Skeletal muscle tissue (tissue), 4 donors: ENCODE data around the gene MAGEB4. TPM values are rescaled to one million over a fixed set of nuclear protein-coding genes. Genes with fewer than 3 reads are reported as not detected.
"Not testable (repeated sequence)": the region's sequence is repeated elsewhere in the genome, so short reads cannot be mapped to it uniquely, and the experiment has no call there.

Experiments
- H3K27ac ChIP-seq: one replicate; pipeline ENCODE4 v1.7.0; 2013; ENCODE audit warnings: mild to moderate bottlenecking, low read depth, low read length, inconsistent platforms
- H3K27me3 ChIP-seq, 3 donors: one replicate each; pipeline ENCODE4 v1.7.0; 2013; ENCODE audit warnings: low read length in 3 of 3; ENCODE audit not compliant: control insufficient read depth in 3 of 3, insufficient read depth in 3 of 3
- H3K36me3 ChIP-seq, 3 donors: one replicate each; pipeline ENCODE4 v1.7.0; 2013; ENCODE audit warnings: low read length in 3 of 3; ENCODE audit not compliant: control insufficient read depth in 3 of 3, insufficient read depth in 3 of 3
- H3K4me1 ChIP-seq, 3 donors: one replicate each; pipeline ENCODE4 v1.7.0; 2013; ENCODE audit warnings: low read length in 3 of 3, mild to moderate bottlenecking in 3 of 3; ENCODE audit not compliant: control insufficient read depth in 3 of 3, insufficient read depth in 3 of 3
- H3K4me3 ChIP-seq, 3 donors: one replicate each; pipeline ENCODE4 v1.7.0; 2013; ENCODE audit warnings: low read length in 3 of 3
- H3K9ac ChIP-seq, 3 donors: one replicate each; pipeline ENCODE4 v1.7.0; 2013; ENCODE audit warnings: low read length in 3 of 3, mild to moderate bottlenecking in 3 of 3, moderate library complexity in 2 of 3, low read depth in 1 of 3
- H3K9me3 ChIP-seq, 3 donors: one replicate each; pipeline ENCODE4 v1.7.0; 2013; ENCODE audit warnings: low read length in 3 of 3; ENCODE audit not compliant: control insufficient read depth in 3 of 3
- total RNA-seq: library from RNA; depleted of rRNA; stranded (reverse); fragments of >200 nt; gene quantifications from one replicate; pipeline ENCODE4 v1.2.3, GENCODE V29; 2014
- donor health status: Osteomylitis.

Gene MAGEB4, protein sequence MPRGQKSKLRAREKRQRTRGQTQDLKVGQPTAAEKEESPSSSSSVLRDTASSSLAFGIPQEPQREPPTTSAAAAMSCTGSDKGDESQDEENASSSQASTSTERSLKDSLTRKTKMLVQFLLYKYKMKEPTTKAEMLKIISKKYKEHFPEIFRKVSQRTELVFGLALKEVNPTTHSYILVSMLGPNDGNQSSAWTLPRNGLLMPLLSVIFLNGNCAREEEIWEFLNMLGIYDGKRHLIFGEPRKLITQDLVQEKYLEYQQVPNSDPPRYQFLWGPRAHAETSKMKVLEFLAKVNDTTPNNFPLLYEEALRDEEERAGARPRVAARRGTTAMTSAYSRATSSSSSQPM
- total RNA-seq = not detected

DNA sequence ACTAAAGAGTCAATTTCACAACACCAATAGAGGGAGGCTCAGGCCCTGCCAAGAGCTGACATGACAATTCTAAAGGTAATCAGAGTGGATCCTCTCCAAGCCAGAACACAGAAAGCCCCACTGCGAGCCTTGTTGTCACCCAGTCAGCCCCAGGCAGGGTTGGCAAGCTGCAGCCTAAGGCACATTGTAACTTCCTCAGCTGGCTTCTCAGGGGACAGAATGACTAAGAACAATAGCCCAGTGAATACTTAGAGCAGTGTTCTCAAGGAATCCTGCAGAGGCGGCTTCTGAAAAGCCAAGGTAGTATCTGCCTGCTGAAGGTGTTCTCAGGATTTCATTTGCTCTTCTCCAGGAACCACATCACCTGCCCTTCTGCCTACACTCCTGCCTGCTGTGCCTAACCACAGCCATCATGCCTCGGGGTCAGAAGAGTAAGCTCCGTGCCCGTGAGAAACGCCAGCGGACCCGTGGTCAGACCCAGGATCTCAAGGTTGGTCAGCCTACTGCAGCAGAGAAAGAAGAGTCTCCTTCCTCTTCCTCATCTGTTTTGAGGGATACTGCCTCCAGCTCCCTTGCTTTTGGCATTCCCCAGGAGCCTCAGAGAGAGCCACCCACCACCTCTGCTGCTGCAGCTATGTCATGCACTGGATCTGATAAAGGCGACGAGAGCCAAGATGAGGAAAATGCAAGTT, at the start of gene MAGEB4:
TSS of gene MAGEB4 (plus strand) at position 277 of the 692 bp plus-strand sequence. CDS start at position 413, 136 bp downstream.
- Histone ChIP-seq H3K27ac (no peak within 1 kb of the TSS), H3K9me3 (no peaks in the 10 kb centered on the region), H3K4me1 (no peaks in the 10 kb centered on the region), H3K27me3 (no peaks in the 10 kb centered on the region), H3K4me3 (no peak within 1 kb of the TSS), H3K36me3 (no peaks in the 10 kb centered on the region), H3K9ac (no peak within 1 kb of the TSS)

DNA sequence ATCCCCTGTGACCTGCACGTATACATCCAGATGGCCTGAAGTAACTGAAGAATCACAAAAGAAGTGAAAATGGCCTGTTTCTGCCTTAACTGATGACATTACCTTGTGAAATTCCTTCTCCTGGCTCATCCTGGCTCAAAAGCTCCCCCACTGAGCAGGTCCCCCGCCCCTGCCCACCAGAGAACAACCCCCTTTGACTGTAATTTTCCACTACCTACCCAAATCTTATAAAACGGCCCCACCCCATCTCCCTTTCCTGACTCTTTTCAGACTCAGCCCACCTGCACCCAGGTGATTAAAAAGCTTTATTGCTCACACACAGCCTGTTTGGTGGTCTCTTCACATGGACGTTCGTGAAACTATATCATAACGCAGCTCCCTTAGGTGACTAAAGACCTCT, 47.9 kb upstream of the MAGEB4 start:
- not testable (repeated sequence) for H3K9ac ChIP-seq, H3K4me1 ChIP-seq, H3K4me3 ChIP-seq, H3K9me3 ChIP-seq, H3K27me3 ChIP-seq, H3K27ac ChIP-seq, H3K36me3 ChIP-seq

DNA sequence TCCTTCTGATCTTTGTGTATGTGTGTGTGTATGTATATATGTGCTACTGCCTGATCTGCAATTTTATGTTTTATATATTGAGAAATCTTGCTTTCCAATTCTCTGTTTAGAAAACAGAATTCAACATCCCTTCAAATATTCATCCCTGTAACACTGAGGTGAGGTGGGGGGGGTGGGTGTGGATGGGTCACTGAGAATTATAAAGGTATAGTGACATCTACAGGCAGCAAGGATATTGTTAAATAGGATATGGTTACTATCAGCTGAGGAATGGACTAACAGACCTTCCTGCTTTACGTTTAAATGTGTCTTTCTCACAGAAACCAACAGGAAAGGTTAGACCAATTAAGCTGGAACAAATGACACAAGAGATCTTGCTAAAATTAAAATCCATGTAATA, 45.5 kb upstream of the MAGEB4 start:
- Histone ChIP-seq H3K4me1 (no peaks in the 10 kb centered on the region), H3K27ac (no peak overlapping the region), H3K27me3 (no peaks in the 10 kb centered on the region), H3K9me3 (no peaks in the 10 kb centered on the region), H3K9ac (no peak overlapping the region), H3K4me3 (no peak overlapping the region), H3K36me3 (no peaks in the 10 kb centered on the region)

DNA sequence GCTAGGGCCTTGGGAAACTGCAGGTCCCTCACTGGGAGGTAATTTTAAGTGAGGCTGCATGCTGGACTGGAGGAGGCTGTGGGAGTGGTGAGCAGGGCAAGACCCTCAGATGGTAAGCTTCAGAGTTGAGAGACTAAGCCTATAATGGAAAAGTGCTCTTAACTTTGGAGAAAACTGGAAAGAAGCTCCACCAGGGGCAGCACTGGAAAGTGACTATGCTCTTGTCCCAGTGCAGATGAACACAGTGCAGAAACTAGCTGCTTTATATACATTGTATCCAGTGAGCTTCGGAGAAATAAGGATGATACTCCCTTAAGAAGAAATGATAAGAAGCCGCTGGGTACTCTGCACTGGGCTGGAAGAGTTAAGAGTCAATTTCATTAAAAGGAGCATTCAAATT, 29.6 kb upstream of the MAGEB4 start:
- Histone ChIP-seq H3K36me3 (no peaks in the 10 kb centered on the region), H3K9me3 (no peaks in the 10 kb centered on the region), H3K27ac (no peak overlapping the region), H3K27me3 (no peaks in the 10 kb centered on the region), H3K4me3 (no peak overlapping the region), H3K9ac (no peak overlapping the region), H3K4me1 (no peaks in the 10 kb centered on the region)

DNA sequence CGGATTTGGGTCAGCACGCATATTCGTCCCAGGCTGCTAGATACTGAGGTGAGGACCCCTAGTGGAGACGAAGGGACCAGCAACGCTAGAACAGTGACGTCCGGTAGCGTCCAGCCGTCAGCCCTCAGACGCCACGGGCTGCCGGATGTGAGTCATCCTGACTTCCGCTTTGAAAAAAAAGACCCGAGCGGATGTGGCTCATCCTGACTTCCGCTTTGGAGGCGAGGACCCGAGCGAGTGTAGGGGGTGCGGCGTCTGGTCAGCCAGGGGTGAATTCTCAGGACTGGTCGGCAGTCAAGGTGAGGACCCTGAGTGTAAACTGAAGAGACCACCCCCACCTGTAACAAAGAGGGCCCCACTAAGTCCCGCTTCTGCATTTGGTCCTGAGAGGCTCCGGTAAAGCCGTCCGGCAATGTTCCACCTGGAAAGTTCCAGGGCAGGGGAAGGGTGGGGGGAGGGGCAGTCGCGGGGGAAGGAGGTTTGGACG, 26.4 kb upstream of the MAGEB4 start, which contains the start of gene MAGEB2:
TSS of gene MAGEB2 (plus strand) at position 207 of the 487 bp plus-strand sequence. CDS start 3,018 bp downstream, outside the sequence.
- Histone ChIP-seq H3K27ac (no peak within 1 kb of the TSS), H3K9ac (no peak within 1 kb of the TSS), H3K36me3 (no peaks in the 10 kb centered on the region), H3K4me3 (no peak within 1 kb of the TSS), H3K9me3 (no peaks in the 10 kb centered on the region), H3K27me3 (no peaks in the 10 kb centered on the region), H3K4me1 (no peaks in the 10 kb centered on the region)

DNA sequence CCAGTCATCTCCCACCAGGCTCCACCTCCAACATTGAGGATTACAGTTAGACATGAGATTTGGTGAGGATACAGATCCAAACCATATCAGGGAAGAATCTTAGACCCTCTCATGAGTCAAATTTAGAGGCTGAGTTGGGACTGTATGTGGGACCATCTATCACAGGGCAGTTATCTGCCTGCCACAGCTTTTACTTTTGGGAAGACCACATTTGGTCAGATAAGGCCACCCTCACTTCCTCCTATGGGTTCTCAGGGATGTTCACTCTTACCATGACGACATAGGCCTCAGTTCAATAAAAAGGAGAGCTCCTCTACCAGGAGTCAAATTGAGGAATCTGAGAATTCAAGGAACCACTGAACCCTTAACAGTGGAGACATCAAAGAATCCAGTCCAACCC, 24.3 kb upstream of the MAGEB4 start:
- H3K27ac ChIP-seq = no peak overlapping the region
- H3K36me3 ChIP-seq = no peaks in the 10 kb centered on the region
- no peaks in the 10 kb centered on the region for H3K27me3 ChIP-seq
- H3K4me1 ChIP-seq = no peaks in the 10 kb centered on the region
- no peak overlapping the region for H3K4me3 ChIP-seq
- no peak overlapping the region for H3K9ac ChIP-seq
- H3K9me3 ChIP-seq = no peaks in the 10 kb centered on the region

DNA sequence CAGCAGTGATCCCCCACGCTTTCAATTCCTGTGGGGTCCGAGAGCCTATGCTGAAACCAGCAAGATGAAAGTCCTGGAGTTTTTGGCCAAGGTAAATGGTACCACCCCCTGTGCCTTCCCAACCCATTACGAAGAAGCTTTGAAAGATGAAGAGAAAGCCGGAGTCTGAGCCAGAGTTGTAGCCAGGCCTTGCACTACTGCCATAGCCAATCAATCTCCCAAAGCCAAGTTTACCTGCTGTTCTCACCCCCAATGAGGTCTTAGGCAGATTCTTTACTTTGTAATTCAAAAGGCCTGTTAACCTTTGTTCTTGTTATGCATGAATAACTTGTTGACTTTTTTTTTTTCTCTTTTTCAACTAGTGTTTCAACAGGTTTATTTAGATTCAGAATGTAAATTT, 22.4 kb upstream of the MAGEB4 start:
- Histone ChIP-seq H3K27ac (no peak overlapping the region), H3K4me1 (no peaks in the 10 kb centered on the region), H3K36me3 (no peaks in the 10 kb centered on the region), H3K27me3 (no peaks in the 10 kb centered on the region), H3K9me3 (no peaks in the 10 kb centered on the region), H3K4me3 (no peak overlapping the region), H3K9ac (no peak overlapping the region)

DNA sequence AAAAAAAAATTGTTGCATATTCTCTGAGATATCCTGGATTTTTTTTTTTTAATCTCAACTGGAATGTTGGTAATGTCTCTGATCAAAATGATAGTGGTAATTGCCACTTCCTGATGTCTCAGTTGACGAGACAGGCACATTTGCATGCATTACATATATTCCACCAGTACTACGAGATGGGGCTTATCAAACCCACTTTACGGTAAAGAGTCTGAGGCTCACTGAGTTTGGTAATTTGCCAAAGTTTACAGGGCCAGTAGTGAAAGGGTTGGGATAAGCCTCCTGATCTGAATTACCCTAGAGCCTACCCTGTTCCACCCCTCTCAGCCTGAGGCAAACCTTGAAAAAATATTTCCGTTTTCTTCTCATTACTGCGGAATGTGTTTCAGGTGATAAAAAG, 21.1 kb upstream of the MAGEB4 start:
- H3K27ac ChIP-seq = no peak overlapping the region
- no peaks in the 10 kb centered on the region for H3K27me3 ChIP-seq
- no peaks in the 10 kb centered on the region for H3K4me1 ChIP-seq
- no peak overlapping the region for H3K4me3 ChIP-seq
- H3K9ac ChIP-seq = no peak overlapping the region
- H3K9me3 ChIP-seq = no peaks in the 10 kb centered on the region
- no peaks in the 10 kb centered on the region for H3K36me3 ChIP-seq

DNA sequence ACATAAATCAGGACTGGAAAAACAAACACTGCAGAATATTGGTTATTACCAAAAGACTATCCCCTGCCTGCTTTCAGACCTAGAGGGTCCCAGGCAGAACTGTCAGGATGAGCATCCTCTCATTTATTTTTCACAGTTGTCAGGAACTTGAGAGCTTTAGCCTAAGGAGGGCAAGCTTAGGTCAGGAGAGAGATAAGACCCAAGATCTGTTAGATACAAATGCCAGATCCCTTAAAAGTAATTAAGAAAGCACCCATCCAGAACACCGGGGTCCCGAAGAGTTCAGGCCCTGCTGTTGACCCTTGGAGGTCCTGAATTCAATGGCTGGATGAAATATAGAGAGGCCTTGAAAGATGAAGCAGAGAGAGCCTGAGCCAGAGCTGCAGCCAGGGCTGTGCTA, 17.3 kb upstream of the MAGEB4 start:
- Histone ChIP-seq H3K4me1 (no peaks in the 10 kb centered on the region), H3K36me3 (no peaks in the 10 kb centered on the region), H3K27ac (no peak overlapping the region), H3K4me3 (no peak overlapping the region), H3K9me3 (no peaks in the 10 kb centered on the region), H3K9ac (no peak overlapping the region), H3K27me3 (no peaks in the 10 kb centered on the region)

DNA sequence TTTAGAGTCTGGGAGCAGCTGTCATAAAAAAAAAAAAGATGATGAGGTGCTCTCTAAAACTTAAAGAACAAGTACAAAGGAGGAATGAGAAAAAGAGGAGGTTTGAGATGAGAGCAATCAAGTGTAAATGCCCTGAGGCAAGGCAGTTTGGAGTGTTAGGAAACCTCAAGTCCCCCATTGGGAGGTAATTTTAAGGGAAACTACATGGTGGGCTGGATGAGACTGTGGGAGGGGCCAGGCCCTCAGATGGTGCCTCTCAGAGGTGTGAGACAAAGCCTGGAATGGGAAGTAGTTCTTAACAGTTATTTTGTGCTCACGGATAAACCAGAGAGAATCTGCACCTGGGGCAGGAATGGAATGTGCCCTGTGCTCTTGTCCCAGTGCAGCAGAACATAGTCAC, 13.3 kb upstream of the MAGEB4 start:
- no peaks in the 10 kb centered on the region for H3K9me3 ChIP-seq
- no peaks in the 10 kb centered on the region for H3K27me3 ChIP-seq
- no peak overlapping the region for H3K27ac ChIP-seq
- H3K4me3 ChIP-seq = no peak overlapping the region
- no peaks in the 10 kb centered on the region for H3K36me3 ChIP-seq
- no peak overlapping the region for H3K9ac ChIP-seq
- no peaks in the 10 kb centered on the region for H3K4me1 ChIP-seq
